ENCODE results near the gene HSPE1. TPM values are rescaled to one million over a fixed set of nuclear protein-coding genes. Genes with fewer than 3 reads are reported as not detected.

The HSPE1 gene
- polyA plus RNA-seq, 1 donor from 2014 or later = 177 TPM

DNA sequence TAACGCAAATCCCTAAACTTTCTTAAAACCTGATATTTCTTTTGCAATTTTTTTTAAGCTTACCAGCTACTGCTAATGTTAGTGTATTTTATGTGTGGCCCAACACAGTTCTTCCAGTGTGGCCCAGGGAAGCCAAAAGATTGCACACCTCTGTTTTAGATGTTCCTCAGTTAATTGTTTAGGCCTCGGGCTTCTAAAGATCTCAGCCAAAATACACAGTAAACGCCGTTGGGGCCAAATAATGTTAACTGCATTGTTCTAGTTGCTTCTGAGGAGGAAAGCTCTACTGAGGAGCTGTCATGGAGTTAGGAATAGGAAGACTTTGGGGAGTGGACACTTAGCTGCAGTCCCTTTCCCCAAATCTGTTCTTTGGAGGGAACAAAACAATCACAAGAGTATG is 2.0 kb downstream of the HSPE1 start:
- Histone ChIP-seq H3K9me3 (ENCODE audit: low read length) (no peaks in the 10 kb centered on the region), H3K4me2 (ENCODE audit: low read length) (peak overlapping the region; percentile 11), H3K79me2 (replicated peaks; ENCODE audit: insufficient read depth, low read length) (peaks cover 35% of the 10 kb centered on the region), H3K36me3 (ENCODE audit: insufficient read depth, low read length) (no peaks in the 10 kb centered on the region), H3K4me3 (ENCODE audit: low read length) (peak overlapping the region; percentile 96), H3F3A (ENCODE audit: insufficient read depth, low read length, poor library complexity, severe bottlenecking) (no peaks in the 10 kb centered on the region), H3K27me3 (ENCODE audit: insufficient read depth, low read depth, low read length) (no peaks in the 10 kb centered on the region), H3K9ac (ENCODE audit: low read length) (no peak overlapping the region), H3K27ac (ENCODE audit: low read length) (no peak overlapping the region), H2AFZ (ENCODE audit: low read depth, low read length) (no peak overlapping the region), H3K9me2 (ENCODE audit: insufficient read depth, low read length) (no peaks in the 10 kb centered on the region), H4K20me1 (ENCODE audit: insufficient read depth) (no peaks in the 10 kb centered on the region)
- TF ChIP-seq SMC3 (conservative IDR thresholded peaks at IDR 0.05; ENCODE audit: poor library complexity) (no peak), MXI1 (conservative IDR thresholded peaks at IDR 0.05; ENCODE audit: poor library complexity, severe bottlenecking) (no peak), EZH2 (IDR thresholded peaks at IDR 0.05; ENCODE audit: borderline replicate concordance, insufficient read depth, low read length, poor library complexity, severe bottlenecking) (no peak), POLR2AphosphoS5 (IDR thresholded peaks at IDR 0.05) (no peak), EP300 (conservative IDR thresholded peaks at IDR 0.05; ENCODE audit: poor library complexity, severe bottlenecking) (no peak), TAF1 (IDR thresholded peaks at IDR 0.05; ENCODE audit: low read depth) (no peak), RAD21 (conservative IDR thresholded peaks at IDR 0.05) (no peak)
- TF ChIP-seq, protein P1, sequence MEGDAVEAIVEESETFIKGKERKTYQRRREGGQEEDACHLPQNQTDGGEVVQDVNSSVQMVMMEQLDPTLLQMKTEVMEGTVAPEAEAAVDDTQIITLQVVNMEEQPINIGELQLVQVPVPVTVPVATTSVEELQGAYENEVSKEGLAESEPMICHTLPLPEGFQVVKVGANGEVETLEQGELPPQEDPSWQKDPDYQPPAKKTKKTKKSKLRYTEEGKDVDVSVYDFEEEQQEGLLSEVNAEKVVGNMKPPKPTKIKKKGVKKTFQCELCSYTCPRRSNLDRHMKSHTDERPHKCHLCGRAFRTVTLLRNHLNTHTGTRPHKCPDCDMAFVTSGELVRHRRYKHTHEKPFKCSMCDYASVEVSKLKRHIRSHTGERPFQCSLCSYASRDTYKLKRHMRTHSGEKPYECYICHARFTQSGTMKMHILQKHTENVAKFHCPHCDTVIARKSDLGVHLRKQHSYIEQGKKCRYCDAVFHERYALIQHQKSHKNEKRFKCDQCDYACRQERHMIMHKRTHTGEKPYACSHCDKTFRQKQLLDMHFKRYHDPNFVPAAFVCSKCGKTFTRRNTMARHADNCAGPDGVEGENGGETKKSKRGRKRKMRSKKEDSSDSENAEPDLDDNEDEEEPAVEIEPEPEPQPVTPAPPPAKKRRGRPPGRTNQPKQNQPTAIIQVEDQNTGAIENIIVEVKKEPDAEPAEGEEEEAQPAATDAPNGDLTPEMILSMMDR (IDR thresholded peaks at IDR 0.05; ENCODE audit: poor library complexity, severe bottlenecking) = no peak
- TF ChIP-seq, protein P2, sequence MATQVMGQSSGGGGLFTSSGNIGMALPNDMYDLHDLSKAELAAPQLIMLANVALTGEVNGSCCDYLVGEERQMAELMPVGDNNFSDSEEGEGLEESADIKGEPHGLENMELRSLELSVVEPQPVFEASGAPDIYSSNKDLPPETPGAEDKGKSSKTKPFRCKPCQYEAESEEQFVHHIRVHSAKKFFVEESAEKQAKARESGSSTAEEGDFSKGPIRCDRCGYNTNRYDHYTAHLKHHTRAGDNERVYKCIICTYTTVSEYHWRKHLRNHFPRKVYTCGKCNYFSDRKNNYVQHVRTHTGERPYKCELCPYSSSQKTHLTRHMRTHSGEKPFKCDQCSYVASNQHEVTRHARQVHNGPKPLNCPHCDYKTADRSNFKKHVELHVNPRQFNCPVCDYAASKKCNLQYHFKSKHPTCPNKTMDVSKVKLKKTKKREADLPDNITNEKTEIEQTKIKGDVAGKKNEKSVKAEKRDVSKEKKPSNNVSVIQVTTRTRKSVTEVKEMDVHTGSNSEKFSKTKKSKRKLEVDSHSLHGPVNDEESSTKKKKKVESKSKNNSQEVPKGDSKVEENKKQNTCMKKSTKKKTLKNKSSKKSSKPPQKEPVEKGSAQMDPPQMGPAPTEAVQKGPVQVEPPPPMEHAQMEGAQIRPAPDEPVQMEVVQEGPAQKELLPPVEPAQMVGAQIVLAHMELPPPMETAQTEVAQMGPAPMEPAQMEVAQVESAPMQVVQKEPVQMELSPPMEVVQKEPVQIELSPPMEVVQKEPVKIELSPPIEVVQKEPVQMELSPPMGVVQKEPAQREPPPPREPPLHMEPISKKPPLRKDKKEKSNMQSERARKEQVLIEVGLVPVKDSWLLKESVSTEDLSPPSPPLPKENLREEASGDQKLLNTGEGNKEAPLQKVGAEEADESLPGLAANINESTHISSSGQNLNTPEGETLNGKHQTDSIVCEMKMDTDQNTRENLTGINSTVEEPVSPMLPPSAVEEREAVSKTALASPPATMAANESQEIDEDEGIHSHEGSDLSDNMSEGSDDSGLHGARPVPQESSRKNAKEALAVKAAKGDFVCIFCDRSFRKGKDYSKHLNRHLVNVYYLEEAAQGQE (IDR thresholded peaks at IDR 0.05; ENCODE audit: borderline replicate concordance) = no peak

DNA sequence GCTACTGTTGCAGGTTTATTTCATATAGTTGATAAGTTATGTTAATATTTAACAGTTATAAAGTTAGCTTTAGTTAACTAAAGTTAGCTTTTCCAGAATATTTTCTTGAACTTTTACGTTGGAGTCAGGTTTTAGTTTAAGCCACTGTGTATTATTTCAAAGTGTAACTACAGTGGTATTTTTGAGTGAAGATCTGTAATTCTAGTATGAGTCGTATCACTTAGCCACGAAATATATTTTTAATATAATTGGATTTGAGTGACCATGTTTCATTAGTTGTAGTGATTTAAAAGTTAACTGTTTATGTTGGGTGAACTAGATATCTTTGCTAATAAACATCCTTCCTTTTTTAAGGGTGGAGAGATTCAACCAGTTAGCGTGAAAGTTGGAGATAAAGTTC is 2.5 kb downstream of the HSPE1 start:
- TF ChIP-seq RAD21 (conservative IDR thresholded peaks at IDR 0.05) (no peak), EP300 (conservative IDR thresholded peaks at IDR 0.05; ENCODE audit: poor library complexity, severe bottlenecking) (no peak), SMC3 (conservative IDR thresholded peaks at IDR 0.05; ENCODE audit: poor library complexity) (no peak)
- no peak overlapping the region for H3K9ac ChIP-seq (ENCODE audit: low read length)
- no peak overlapping the region for H3K4me2 ChIP-seq (ENCODE audit: low read length)
- no peaks in the 10 kb centered on the region for H3F3A ChIP-seq (ENCODE audit: insufficient read depth, low read length, poor library complexity, severe bottlenecking)
- no peaks in the 10 kb centered on the region for H4K20me1 ChIP-seq (ENCODE audit: insufficient read depth)
- H3K27me3 ChIP-seq (ENCODE audit: insufficient read depth, low read depth, low read length) = no peaks in the 10 kb centered on the region
- H2AFZ ChIP-seq (ENCODE audit: low read depth, low read length) = no peak overlapping the region
- H3K9me3 ChIP-seq (ENCODE audit: low read length) = no peaks in the 10 kb centered on the region
- H3K79me2 ChIP-seq (replicated peaks; ENCODE audit: insufficient read depth, low read length) = peaks cover 30% of the 10 kb centered on the region
- no peaks in the 10 kb centered on the region for H3K9me2 ChIP-seq (ENCODE audit: insufficient read depth, low read length)
- H3K4me3 ChIP-seq (ENCODE audit: low read length) = peak overlapping the region; percentile 96
- H3K36me3 ChIP-seq (ENCODE audit: insufficient read depth, low read length) = no peaks in the 10 kb centered on the region
- no peak overlapping the region for H3K27ac ChIP-seq (ENCODE audit: low read length)

DNA sequence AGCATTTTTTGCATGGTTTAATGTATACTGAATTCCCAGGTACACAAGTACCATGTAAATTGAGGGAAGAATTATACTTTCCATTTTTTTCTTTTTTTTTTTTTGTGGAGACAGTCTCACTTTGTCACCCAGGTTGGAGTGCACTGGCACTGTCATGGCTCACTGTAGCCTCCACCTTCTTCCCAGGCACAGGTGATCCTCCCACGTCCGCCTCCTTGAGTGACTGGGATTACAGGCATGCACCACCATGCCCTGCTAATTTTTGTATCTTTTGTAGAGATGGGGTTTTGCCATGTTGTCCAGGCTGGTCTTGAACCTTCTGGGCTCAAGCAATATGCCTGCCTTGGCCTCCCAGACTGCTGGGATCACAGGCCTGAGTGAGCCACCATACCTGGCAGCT is 3.8 kb downstream of the HSPE1 start:
- no peak overlapping the region for H2AFZ ChIP-seq (ENCODE audit: low read depth, low read length)
- no peaks in the 10 kb centered on the region for H4K20me1 ChIP-seq (ENCODE audit: insufficient read depth)
- H3K9me2 ChIP-seq (ENCODE audit: insufficient read depth, low read length) = no peaks in the 10 kb centered on the region
- H3K4me2 ChIP-seq (ENCODE audit: low read length) = no peak overlapping the region
- H3K27me3 ChIP-seq (ENCODE audit: insufficient read depth, low read depth, low read length) = no peaks in the 10 kb centered on the region
- no peaks in the 10 kb centered on the region for H3F3A ChIP-seq (ENCODE audit: insufficient read depth, low read length, poor library complexity, severe bottlenecking)
- TF ChIP-seq TAF1 (IDR thresholded peaks at IDR 0.05; ENCODE audit: low read depth) (no peak), EZH2 (IDR thresholded peaks at IDR 0.05; ENCODE audit: borderline replicate concordance, insufficient read depth, low read length, poor library complexity, severe bottlenecking) (no peak), POLR2AphosphoS5 (IDR thresholded peaks at IDR 0.05) (no peak), SMC3 (conservative IDR thresholded peaks at IDR 0.05; ENCODE audit: poor library complexity) (no peak), RAD21 (conservative IDR thresholded peaks at IDR 0.05) (no peak), MXI1 (conservative IDR thresholded peaks at IDR 0.05; ENCODE audit: poor library complexity, severe bottlenecking) (no peak), EP300 (conservative IDR thresholded peaks at IDR 0.05; ENCODE audit: poor library complexity, severe bottlenecking) (no peak)
- TF ChIP-seq, protein P1 (IDR thresholded peaks at IDR 0.05; ENCODE audit: poor library complexity, severe bottlenecking) = no peak
- TF ChIP-seq, protein P2 (IDR thresholded peaks at IDR 0.05; ENCODE audit: borderline replicate concordance) = no peak
- H3K79me2 ChIP-seq (replicated peaks; ENCODE audit: insufficient read depth, low read length) = peaks cover 19% of the 10 kb centered on the region
- no peaks in the 10 kb centered on the region for H3K9me3 ChIP-seq (ENCODE audit: low read length)
- no peaks in the 10 kb centered on the region for H3K36me3 ChIP-seq (ENCODE audit: insufficient read depth, low read length)
- H3K9ac ChIP-seq (ENCODE audit: low read length) = no peak overlapping the region
- H3K27ac ChIP-seq (ENCODE audit: low read length) = no peak overlapping the region
- no peak overlapping the region for H3K4me3 ChIP-seq (ENCODE audit: low read length)

Data from neural cell (in vitro differentiated cells).